K562 (cell line): ENCODE data around the gene ORAI2. TPM values are rescaled to one million over a fixed set of nuclear protein-coding genes. Genes with fewer than 3 reads are reported as not detected.
A peak's percentile ranks its signal among the peaks of the same experiment; 100 is the strongest.

Experiments
- ATAC-seq: fragments of 200-7000 bp; cut with Tn5 transposase; 3 replicates; pipeline ENCODE4 v1.9.1; 2020; ENCODE audit warnings: moderate library complexity
- BruUV-seq: library from RNA; stranded (reverse); fragments of 400-500 nt; replicated peaks from 2 replicates; lab custom pipeline; 2021; lab: Mats Ljungman, UMichigan
- CTCF ChIA-PET: fragments of 300-600 bp; formaldehyde crosslinking; extraction: SDS; loops from one replicate; lab custom pipeline; 2021; ENCODE audit warnings: low intra/inter-chr PET ratio; lab: Yijun Ruan, JAX
- POLR2A ChIA-PET: fragments of 300-600, 350-650 bp; sonication (Branson Sonifier 250); formaldehyde crosslinking; extraction: SDS; loops from one replicate; lab custom pipeline; 2021; ENCODE audit warnings: antibody characterized with exemption, inconsistent platforms; lab: Yijun Ruan, JAX
- DNase-seq, 4 experiments: peaks; one replicate each; pipeline versions ENCODE4 v3.0.0 to v3.0.0-alpha.2; 2011 to 2018; ENCODE audit warnings: low spot score in 3 of 4, mixed read lengths in 3 of 4; ENCODE audit errors: extremely low read depth in 1 of 4
- FAIRE-seq: peaks from 2 replicates; lab custom pipeline; 2011; peaks lifted over from hg19 to GRCh38; lab: Jason Lieb, UNC
- H2AFZ ChIP-seq: 2 replicates; pipeline ENCODE4 v1.6.0; 2011; ENCODE audit warnings: low read depth, low read length, control low read depth, inconsistent platforms
- H3K27ac ChIP-seq: fragments of 200-600 bp; 3 replicates; pipeline ENCODE4 v1.8.0; 2011; ENCODE audit warnings: low read depth, mild to moderate bottlenecking, control low read depth, inconsistent platforms, low read length, moderate library complexity, mixed read lengths; ENCODE audit errors: extremely low read depth
- H3K27me3 ChIP-seq, 2 experiments: fragments of 300-600 bp in 1 of 2; 2 replicates in 1 of 2; 3 replicates in 1 of 2; pipeline versions ENCODE4 v1.6.0 to v1.8.0; 2011; ENCODE audit warnings: inconsistent platforms in 2 of 2, low read length in 2 of 2, mild to moderate bottlenecking in 1 of 2, mixed read lengths in 1 of 2, moderate library complexity in 1 of 2; ENCODE audit not compliant: control insufficient read depth in 2 of 2, insufficient read depth in 2 of 2
- H3K36me3 ChIP-seq: fragments of 300-600 bp; 3 replicates; pipeline ENCODE4 v1.8.0; 2011; ENCODE audit warnings: mild to moderate bottlenecking, low read length, inconsistent platforms; ENCODE audit not compliant: control insufficient read depth, insufficient read depth
- H3K4me1 ChIP-seq, 2 experiments: fragments of 200-600 bp in 1 of 2; replicated peaks in 1 of 2; 2 replicates in 1 of 2; 3 replicates in 1 of 2; pipeline versions ENCODE4 v1.5.1 to v1.8.0; 2011; ENCODE audit warnings: inconsistent platforms in 2 of 2, low read length in 2 of 2, mild to moderate bottlenecking in 1 of 2, mixed read lengths in 1 of 2, moderate library complexity in 1 of 2; ENCODE audit not compliant: control insufficient read depth in 2 of 2, insufficient read depth in 2 of 2
- H3K4me2 ChIP-seq: 2 replicates; pipeline ENCODE4 v1.6.1; 2011; ENCODE audit warnings: low read length, control low read depth, inconsistent platforms, mixed read lengths; ENCODE audit not compliant: insufficient read depth
- H3K4me3 ChIP-seq: fragments of 200-600 bp; sonication (generic), shearing (Covaris generic); 2 replicates; pipeline ENCODE4 v1.5.1; 2016; ENCODE audit warnings: control low read depth, inconsistent platforms
- H3K79me2 ChIP-seq: fragments of 200-600 bp; 3 replicates; pipeline ENCODE4 v1.8.0; 2011; ENCODE audit warnings: low read length, inconsistent platforms; ENCODE audit not compliant: control insufficient read depth, insufficient read depth
- H3K9ac ChIP-seq, 2 experiments: 2 replicates each; pipeline versions ENCODE4 v1.6.0 to v1.6.1; 2011; ENCODE audit warnings: low read depth in 2 of 2, low read length in 2 of 2, control low read depth in 1 of 2, inconsistent platforms in 1 of 2, mild to moderate bottlenecking in 1 of 2, mixed read lengths in 1 of 2; ENCODE audit not compliant: insufficient read depth in 1 of 2
- H3K9me1 ChIP-seq: one replicate; pipeline ENCODE4 v1.6.0; 2011; ENCODE audit warnings: inconsistent platforms, mild to moderate bottlenecking, low read length, moderate library complexity; ENCODE audit not compliant: control insufficient read depth, insufficient read depth
- H3K9me3 ChIP-seq: replicated peaks from 2 replicates; pipeline ENCODE4 v1.5.1; 2011; ENCODE audit warnings: low read depth, low read length, inconsistent platforms; ENCODE audit not compliant: control insufficient read depth, insufficient read depth
- H4K20me1 ChIP-seq: replicated peaks from 2 replicates; pipeline ENCODE4 v1.6.1; 2011; ENCODE audit warnings: low read length, inconsistent platforms, mixed read lengths; ENCODE audit not compliant: control insufficient read depth, insufficient read depth
- CEBPB ChIP-seq: fragments of 450-650 bp; IDR thresholded peaks from 2 replicates; pipeline ENCODE4 v1.6.1; 2016; ENCODE audit warnings: missing genetic modification characterization, missing compliant biosample characterization
- CEBPG ChIP-seq, 3 experiments: fragments of 200-800 bp in 1 of 3; sonication (Bioruptor generic) in 1 of 3; sonication (generic) in 1 of 3; formaldehyde crosslinking in 1 of 3; IDR thresholded peaks in 2 of 3; conservative IDR thresholded peaks in 1 of 3; 2 replicates each; pipeline versions ENCODE4 v1.6.1 to v1.8.0; 2016 to 2022; ENCODE audit warnings: missing compliant biosample characterization in 2 of 3, missing genetic modification characterization in 2 of 3, mild to moderate bottlenecking in 1 of 3, missing genetic modification reagents in 1 of 3
- GTF2E2 ChIP-seq: fragments of 200-800 bp; sonication (Bioruptor generic); IDR thresholded peaks from 2 replicates; pipeline ENCODE4 v1.6.1; 2016; ENCODE audit warnings: missing genetic modification characterization, missing compliant biosample characterization
- MEF2D ChIP-seq: conservative IDR thresholded peaks from 2 replicates; pipeline ENCODE4 v1.6.1; 2016; ENCODE audit warnings: low read depth, missing genetic modification characterization, missing compliant biosample characterization
- PRMT5 ChIP-seq: sonication (generic); formaldehyde crosslinking; IDR thresholded peaks from 2 replicates; pipeline ENCODE4 v1.5.0; 2020; ENCODE audit warnings: missing genetic modification reagents
- RBM22 ChIP-seq: fragments of 200-400 bp; formaldehyde crosslinking; IDR thresholded peaks from 2 replicates; pipeline ENCODE4 v1.6.1; 2018; ENCODE audit warnings: low read length, low read depth; ENCODE audit not compliant: poor library complexity, severe bottlenecking
- ZNF354B ChIP-seq: fragments of 250-450 bp; sonication (Bioruptor Pico); IDR thresholded peaks from 2 replicates; pipeline ENCODE4 v1.4.0; 2020
- WGBS: fragments of 100-300 bp; shearing (Covaris generic); methylation state at CpG from one replicate; pipeline ENCODE4 v1.1.6; 2016; ENCODE audit warnings: low coverage, mixed read lengths; ENCODE audit not compliant: insufficient coverage; ENCODE audit errors: missing lambda C conversion rate; 5-methylcytosine and 5-hydroxymethylcytosine counted together
- in situ Hi-C: fragments of 300-500 bp; cut with MboI; formaldehyde crosslinking; loops from 4 replicates; pipeline ENCODE4 v1.15.0; 2018; ENCODE audit warnings: inconsistent platforms, mixed read lengths
- intact Hi-C: fragments of 100-400 bp; cut with micrococcal nuclease; formaldehyde crosslinking; loops from 2 replicates; pipeline ENCODE4 v1.14.2; 2022
- polyA plus RNA-seq, 8 experiments: library from polyadenylated mRNA; depleted of rRNA in 4 of 8; stranded (reverse) in 5 of 8; unstranded in 3 of 8; fragments of >200 nt; fragmentation: Nextera tagmentation in 2 of 8; fragmentation: Illumina TruSeq in 1 of 8; extraction: Ambion mirVana in 2 of 8; extraction: Trizol in 1 of 8; gene quantifications; 2 replicates each; pipeline versions ENCODE4 v1.2.1 to v1.2.3, GENCODE V29; 2011 to 2014; ENCODE audit warnings: inconsistent platforms in 1 of 8, missing spikeins in 1 of 8
- total RNA-seq, 7 experiments: library from RNA; depleted of rRNA in 6 of 7; stranded (reverse); fragments of >200 nt in 6 of 7; fragmentation: Illumina TruSeq in 2 of 7; extraction: Trizol in 2 of 7; gene quantifications; 2 replicates each; pipeline versions ENCODE4 v1.2.1 to v1.2.3, GENCODE V29; 2011 to 2021; ENCODE audit warnings: low replicate concordance in 1 of 7
- TF ChIP-seq, protein P1 (sequence below): fragments of 250-450 bp; sonication (Bioruptor Pico); IDR thresholded peaks from 2 replicates; pipeline ENCODE4 v1.5.0; 2020; ENCODE audit warnings: mild to moderate bottlenecking

The ORAI2 gene
- total and polyA plus RNA-seq, 9 of the 15 experiments (the other 6 are each of a cell fraction or from before 2014, with no cell fraction given), result 1.1 to 27.7 (median 9.2) TPM

DNA sequence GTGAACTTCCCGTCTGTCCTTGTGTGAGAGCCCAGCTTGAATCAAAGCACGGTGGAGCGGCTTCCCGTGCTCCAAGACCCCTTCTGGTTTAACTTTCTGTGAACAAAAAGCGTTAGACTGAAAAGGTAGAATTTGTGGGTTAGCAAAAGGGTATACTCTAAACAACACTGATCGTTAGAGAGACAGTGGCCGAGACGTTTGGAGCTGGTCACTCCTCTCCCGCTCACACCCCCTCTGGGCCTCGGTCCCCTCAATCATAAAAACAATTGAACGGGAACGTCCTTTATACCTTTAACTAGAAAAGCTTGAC, 36.7 kb upstream of the ORAI2 start (continued):
- TF ChIP-seq, protein P1, sequence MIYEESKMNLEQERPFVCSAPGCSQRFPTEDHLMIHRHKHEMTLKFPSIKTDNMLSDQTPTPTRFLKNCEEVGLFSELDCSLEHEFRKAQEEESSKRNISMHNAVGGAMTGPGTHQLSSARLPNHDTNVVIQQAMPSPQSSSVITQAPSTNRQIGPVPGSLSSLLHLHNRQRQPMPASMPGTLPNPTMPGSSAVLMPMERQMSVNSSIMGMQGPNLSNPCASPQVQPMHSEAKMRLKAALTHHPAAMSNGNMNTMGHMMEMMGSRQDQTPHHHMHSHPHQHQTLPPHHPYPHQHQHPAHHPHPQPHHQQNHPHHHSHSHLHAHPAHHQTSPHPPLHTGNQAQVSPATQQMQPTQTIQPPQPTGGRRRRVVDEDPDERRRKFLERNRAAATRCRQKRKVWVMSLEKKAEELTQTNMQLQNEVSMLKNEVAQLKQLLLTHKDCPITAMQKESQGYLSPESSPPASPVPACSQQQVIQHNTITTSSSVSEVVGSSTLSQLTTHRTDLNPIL (CRISPR knock-in tag), result no peak
- no peak for TF ChIP-seq ZNF354B
- no peak for TF ChIP-seq RBM22

DNA sequence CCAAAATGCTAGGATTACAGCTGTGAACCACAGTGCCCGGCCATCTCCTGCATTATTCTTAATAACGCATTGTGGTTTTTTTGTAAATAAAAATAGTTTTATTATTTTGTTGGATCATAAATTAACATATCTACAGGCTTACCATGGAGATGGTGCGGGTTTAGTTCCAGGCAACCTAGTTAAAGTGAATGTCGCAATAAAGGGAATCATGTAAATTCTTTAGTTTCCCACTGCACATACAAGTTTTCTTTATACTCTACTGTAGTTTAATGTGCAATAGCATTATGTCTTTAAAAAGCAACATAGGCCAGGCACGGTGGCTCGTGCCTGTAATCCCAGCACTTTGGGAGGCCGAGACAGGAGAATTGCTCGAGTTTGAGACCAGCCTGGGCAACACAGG, 34.8 kb upstream of the ORAI2 start:
- ChIA-PET CTCF (no interaction called here), POLR2A (no interaction called here)
- Histone ChIP-seq H4K20me1 (peaks cover 5% of the 10 kb centered on the region; the same call in 1 of the 2 replicates), H3K9me1 (no peaks in the 10 kb centered on the region), H3K9me3 (no peaks in the 10 kb centered on the region), H3K36me3 (peaks cover 61% of the 10 kb centered on the region; the same call in 2 of the 3 replicates), H3K9ac (no peak overlapping the region), H3K4me2 (no peak overlapping the region), H3K27ac (no peak overlapping the region), H3K4me3 (no peak overlapping the region), H3K27me3 (no peaks in the 10 kb centered on the region), H3K4me1 (peaks cover 5 to 15% of the 10 kb centered on the region in 2 experiments; a peak in 3 of 5 replicates), H3K79me2 (peaks cover 14% of the 10 kb centered on the region), H2AFZ (no peak overlapping the region)
- FAIRE-seq (no peak), DNase-seq (no peak), ATAC-seq (no peak)
- in situ Hi-C loops (no loop called here), intact Hi-C loops (loop anchor here (10.0 kb wide), 1 partner anchor 854 kb away; no protein-coding TSS in a partner anchor)
- 94% methylated on average over 8 of the region's 8 CpGs for WGBS
- TF ChIP-seq MEF2D (no peak), PRMT5 (no peak), GTF2E2 (no peak), CEBPB (tag) (peak; percentile 83), CEBPG (CRISPR knock-in tag; IDR thresholded peaks at IDR 0.05) (no peak), CEBPG (tag; conservative IDR thresholded peaks at IDR 0.05 in 1 of 2, IDR thresholded peaks at IDR 0.05 in 1 of 2) (peak in 1 of 2 experiments; percentile 76; a peak in 3 of 4 replicates)
- BruUV-seq, result no TSS peak
